HEK293 (cell line): Measurements from ENCODE around the gene AKT3.
"Not testable (repeated sequence)": the region's sequence is repeated elsewhere in the genome, so short reads cannot be mapped to it uniquely, and the experiment has no call there.

Experiments used
- CTCF ChIA-PET: fragments of 350-600 bp; formaldehyde crosslinking; extraction: SDS; loops from one replicate; lab custom pipeline; 2021; ENCODE audit warnings: antibody characterized with exemption; lab: Yijun Ruan, JAX
- POLR2A ChIA-PET: fragments of 300-600 bp; formaldehyde crosslinking; extraction: SDS; loops from one replicate; lab custom pipeline; 2020; ENCODE audit warnings: antibody characterized with exemption, inconsistent platforms; lab: Yijun Ruan, JAX
- H3K27ac ChIP-seq: fragments of 200-500 bp; sonication (Bioruptor generic); 2 replicates; pipeline ENCODE4 v1.5.1; 2014; ENCODE audit warnings: low read depth, low read length, control low read depth, inconsistent platforms; ENCODE audit errors: extremely low read depth
- H3K36me3 ChIP-seq, 2 experiments: fragments of 200-500 bp in 1 of 2; sonication (Bioruptor generic) in 1 of 2; 1 replicate in 1 of 2; 2 replicates in 1 of 2; pipeline ENCODE4 v1.5.1; 2014 to 2017; ENCODE audit warnings: inconsistent platforms in 2 of 2, low read length in 2 of 2; ENCODE audit not compliant: control insufficient read depth in 2 of 2, insufficient read depth in 1 of 2
- H3K4me1 ChIP-seq: fragments of 200-500 bp; sonication (Bioruptor generic); 2 replicates; pipeline ENCODE4 v1.5.1; 2014; ENCODE audit warnings: mild to moderate bottlenecking, low read length, inconsistent platforms; ENCODE audit not compliant: control insufficient read depth, insufficient read depth
- H3K4me3 ChIP-seq: 2 replicates; pipeline ENCODE4 v1.5.1; 2011; ENCODE audit warnings: low read depth, mild to moderate bottlenecking, control low read depth, low read length, moderate library complexity
- H3K9me3 ChIP-seq: fragments of 200-500 bp; sonication (Bioruptor generic); 2 replicates; pipeline ENCODE4 v1.5.1; 2014; ENCODE audit warnings: low read depth, low read length, inconsistent platforms; ENCODE audit not compliant: control insufficient read depth, insufficient read depth
- BCL11A ChIP-seq: fragments of 450-650 bp; formaldehyde crosslinking; IDR thresholded peaks from 2 replicates; pipeline ENCODE4 v1.5.1; 2016; ENCODE audit warnings: low read depth, missing biosample characterization, missing genetic modification characterization
- GFI1B ChIP-seq: fragments of 450-650 bp; formaldehyde crosslinking; IDR thresholded peaks from 2 replicates; pipeline ENCODE4 v1.5.1; 2016; ENCODE audit warnings: missing biosample characterization, missing genetic modification characterization
- HOXD13 ChIP-seq: sonication (generic); formaldehyde crosslinking; IDR thresholded peaks from 2 replicates; pipeline ENCODE4 v1.8.0; 2022; ENCODE audit warnings: missing genetic modification reagents, borderline replicate concordance
- SALL2 ChIP-seq: fragments of 450-650 bp; formaldehyde crosslinking; IDR thresholded peaks from 2 replicates; pipeline ENCODE4 v1.5.0; 2017; ENCODE audit warnings: missing biosample characterization, mild to moderate bottlenecking, missing genetic modification characterization, borderline replicate concordance
- ZNF146 ChIP-seq: fragments of 450-650 bp; formaldehyde crosslinking; IDR thresholded peaks from 2 replicates; pipeline ENCODE4 v1.5.1; 2016; ENCODE audit warnings: missing biosample characterization, missing genetic modification characterization
- ZNF280D ChIP-seq: fragments of 450-650 bp; formaldehyde crosslinking; IDR thresholded peaks from 2 replicates; pipeline ENCODE4 v1.5.1; 2016; ENCODE audit warnings: missing biosample characterization, missing genetic modification characterization
- ZNF292 ChIP-seq: fragments of 450-650 bp; formaldehyde crosslinking; IDR thresholded peaks from 2 replicates; pipeline ENCODE4 v1.5.1; 2016; ENCODE audit warnings: low read depth, missing biosample characterization, missing genetic modification characterization, borderline replicate concordance
- ZNF324 ChIP-seq: fragments of 450-650 bp; formaldehyde crosslinking; IDR thresholded peaks from 2 replicates; pipeline ENCODE4 v1.5.1; 2016; ENCODE audit warnings: missing biosample characterization, missing genetic modification characterization
- ZNF558 ChIP-seq: fragments of 450-650 bp; formaldehyde crosslinking; IDR thresholded peaks from 2 replicates; pipeline ENCODE4 v1.5.1; 2016; ENCODE audit warnings: missing biosample characterization, missing genetic modification characterization
- ZNF623 ChIP-seq: fragments of 450-650 bp; formaldehyde crosslinking; IDR thresholded peaks from 2 replicates; pipeline ENCODE4 v1.5.1; 2016; ENCODE audit warnings: missing biosample characterization, missing genetic modification characterization
- ZNF776 ChIP-seq: fragments of 450-650 bp; formaldehyde crosslinking; IDR thresholded peaks from 2 replicates; pipeline ENCODE4 v1.5.0; 2017; ENCODE audit warnings: missing biosample characterization, missing genetic modification characterization, borderline replicate concordance

Gene AKT3

DNA sequence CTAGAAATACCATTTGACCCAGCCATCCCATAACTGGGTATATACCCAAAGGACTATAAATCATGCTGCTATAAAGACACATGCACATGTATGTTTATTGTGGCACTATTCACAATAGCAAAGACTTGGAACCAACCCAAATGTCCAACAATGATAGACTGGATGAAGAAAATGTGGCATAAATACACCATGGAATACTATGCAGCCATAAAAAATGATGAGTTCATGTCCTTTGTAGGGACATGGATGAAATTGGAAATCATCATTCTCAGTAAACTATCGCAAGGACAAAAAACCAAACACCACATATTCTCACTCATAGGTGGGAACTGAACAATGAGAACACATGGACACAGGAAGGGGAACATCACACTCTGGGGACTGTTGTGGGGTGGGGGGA, 187.9 kb downstream of the AKT3 start:
- H3K36me3 ChIP-seq, CTCF ChIA-PET, H3K27ac ChIP-seq, H3K4me1 ChIP-seq, POLR2A ChIA-PET, H3K9me3 ChIP-seq, H3K4me3 ChIP-seq: not testable (repeated sequence)
- TF ChIP-seq ZNF146 (tag by site-specific recombination) (peak; percentile 90), ZNF280D (peak; percentile 86)

GRCh38 chr1:243658594-243659105, 191.4 kb downstream of the AKT3 start:
- TF ChIP-seq SALL2 (tag by site-specific recombination) = no peak
- TF ChIP-seq ZNF292 = no peak
- TF ChIP-seq ZNF558 = no peak
- TF ChIP-seq BCL11A (tag by site-specific recombination) = no peak
- no peak for TF ChIP-seq HOXD13 (CRISPR knock-in tag)
- TF ChIP-seq GFI1B = no peak
- no peaks in the 10 kb centered on the region for H3K9me3 ChIP-seq
- H3K4me3 ChIP-seq = no peak overlapping the region
- no peak overlapping the region for H3K27ac ChIP-seq
- peaks cover 9% of the 10 kb centered on the region; the same call in 1 of the 2 replicates for H3K4me1 ChIP-seq
- POLR2A ChIA-PET = no interaction called here
- peaks cover 3 to 4% of the 10 kb centered on the region in 2 experiments for H3K36me3 ChIP-seq
- CTCF ChIA-PET = interaction anchor here (1.2 kb wide), 1 partner anchor 12 kb away, joined by 3 read pairs; no protein-coding TSS in a partner anchor

DNA sequence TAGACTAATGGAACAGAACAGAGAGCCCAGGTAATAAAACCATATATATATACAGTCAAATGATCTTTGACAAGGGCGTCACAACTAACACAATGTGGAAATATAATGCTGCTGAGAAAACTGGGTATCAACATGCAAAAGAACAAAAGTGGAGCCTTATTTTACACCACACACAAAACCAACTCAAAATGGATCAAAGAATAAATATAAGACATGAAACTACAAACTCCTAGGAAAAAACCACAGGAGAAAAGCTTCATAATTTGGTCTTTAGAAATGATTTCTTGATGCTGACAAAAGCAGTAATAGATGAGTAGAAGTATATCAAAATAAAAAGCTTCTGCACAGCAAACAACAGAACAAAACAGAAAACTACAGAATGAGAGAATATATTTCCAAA, 192.2 kb downstream of the AKT3 start:
- POLR2A ChIA-PET = no interaction called here

GRCh38 chr1:243649530-243649929, 200.5 kb downstream of the AKT3 start:
- H3K4me1 ChIP-seq = not testable (repeated sequence)

More for the DNA sequence above, 192.2 kb downstream of the AKT3 start:
- H3K27ac ChIP-seq = no peak overlapping the region
- H3K9me3 ChIP-seq = no peaks in the 10 kb centered on the region
- peaks cover 9% of the 10 kb centered on the region; the same call in 1 of the 2 replicates for H3K4me1 ChIP-seq
- CTCF ChIA-PET = interaction anchor here (1.2 kb wide), 1 partner anchor 13 kb away, joined by 3 read pairs; no protein-coding TSS in a partner anchor
- H3K36me3 ChIP-seq = peaks cover 2% of the 10 kb centered on the region in 2 experiments
- TF ChIP-seq ZNF324 (tag by site-specific recombination) (no peak), ZNF623 (no peak), ZNF776 (tag by site-specific recombination) (no peak), ZNF558 (peak; percentile 95)
- no peak overlapping the region for H3K4me3 ChIP-seq

More at GRCh38 chr1:243649530-243649929, 200.5 kb downstream of the AKT3 start:
- CTCF ChIA-PET = interaction anchor here (1.2 kb wide), 1 partner anchor 9 kb away, joined by 3 read pairs; no protein-coding TSS in a partner anchor
- POLR2A ChIA-PET, H3K4me3 ChIP-seq, H3K27ac ChIP-seq, H3K9me3 ChIP-seq: not testable (repeated sequence)
- H3K36me3 ChIP-seq = peaks cover 3 to 13% of the 10 kb centered on the region in 2 experiments; a peak in 2 of 3 replicates
- 0 out of 2 replicates have a peak, but pooled peaks have one; percentile 72 for TF ChIP-seq ZNF280D
- TF ChIP-seq ZNF146 (tag by site-specific recombination) = peak; percentile 91
